Heart right ventricle (tissue), 16 donors: ENCODE data around the gene JCAD. TPM values are rescaled to one million over a fixed set of nuclear protein-coding genes. Genes with fewer than 3 reads are reported as not detected.
A peak's percentile ranks its signal among the peaks of the same experiment; 100 is the strongest.

ENCODE experiments used
- ATAC-seq, 8 donors: fragments of 200-7000 bp; cut with Tn5 transposase; one replicate each; pipeline ENCODE4 v1.9.1; 2020; ENCODE audit warnings: mild to moderate bottlenecking in 8 of 8, moderate library complexity in 8 of 8, moderate number of reproducible peaks in 1 of 8
- DNase-seq, 2 donors: peaks; one replicate each; pipeline ENCODE4 v3.0.0-alpha.2; 2020
- H3K27ac ChIP-seq, 10 donors: fragments of 200-600 bp; sonication (generic) in 2 of 10; one replicate each; pipeline versions ENCODE4 v1.5.0 to v1.8.0; 2020 to 2022; ENCODE audit warnings: mild to moderate bottlenecking in 3 of 10
- H3K27me3 ChIP-seq, 7 donors: fragments of 200-600 bp; one replicate each; pipeline ENCODE4 v1.8.0; 2021 to 2022; ENCODE audit warnings: mild to moderate bottlenecking in 2 of 7
- H3K36me3 ChIP-seq, 9 donors: fragments of 200-600 bp; sonication (generic) in 1 of 9; one replicate each; pipeline versions ENCODE4 v1.5.0 to v1.8.0; 2020 to 2022; ENCODE audit warnings: mild to moderate bottlenecking in 2 of 9
- H3K4me1 ChIP-seq, 9 donors: fragments of 200-600 bp; sonication (generic) in 1 of 9; one replicate each; pipeline versions ENCODE4 v1.5.0 to v1.8.0; 2020 to 2022; ENCODE audit warnings: mild to moderate bottlenecking in 4 of 9
- H3K4me3 ChIP-seq, 10 donors: fragments of 200-600 bp; sonication (generic) in 2 of 10; one replicate each; pipeline versions ENCODE4 v1.5.0 to v1.8.0; 2020 to 2022; ENCODE audit warnings: mild to moderate bottlenecking in 7 of 10, moderate library complexity in 2 of 10
- H3K9me3 ChIP-seq, 11 donors: fragments of 200-600 bp in 10 of 11; sonication (generic) in 2 of 11; one replicate each; pipeline versions ENCODE4 v1.5.0 to v1.8.0; 2013 to 2022; ENCODE audit warnings: mild to moderate bottlenecking in 2 of 11, control low read depth in 1 of 11, moderate library complexity in 1 of 11
- CTCF ChIP-seq, 9 donors: fragments of 200-600 bp; sonication (generic) in 2 of 9; IDR thresholded peaks; one replicate each; pipeline versions ENCODE4 v1.5.0 to v1.8.0; 2021 to 2022; ENCODE audit warnings: antibody characterized with exemption in 9 of 9, mild to moderate bottlenecking in 5 of 9, moderate library complexity in 1 of 9
- WGBS, 2 donors: extraction: QIAGEN DNeasy Blood & Tissue Kit; methylation state at CpG; one replicate each; pipeline ENCODE4 v1.1.7; 2013; ENCODE audit warnings: inconsistent platforms in 1 of 2; 5-methylcytosine and 5-hydroxymethylcytosine counted together
- intact Hi-C, 10 donors: fragments of 100-400 bp; cut with DNase I; formaldehyde crosslinking; loops; one replicate each; pipeline versions ENCODE4 v1.11.1 to v1.14.2; 2022
- polyA plus RNA-seq, 2 donors: library from polyadenylated mRNA; stranded (reverse); fragments of 200-250 nt; gene quantifications; one replicate each; pipeline ENCODE4 v1.2.3, GENCODE V29; 2013
- total RNA-seq, 10 donors: library from RNA; stranded (reverse); fragmentation: NEBNext Ultra II Directional in 3 of 10; extraction: Animal tissue kit (Norgen Biotek cat#: 25700) in 3 of 10; gene quantifications; one replicate each; pipeline versions ENCODE4 v1.2.1 to v1.2.4, GENCODE V29; 2021 to 2023
- donor health status: Arrhythmogenic right ventricular cardiomyopathy.
- donor health status: ischemic (EF 13 %, LVEDD 7.1; RV severe dilation, severe dysfunction).
- donor health status: healthy with polysubstance abuse.
- donor health status: DM: no; HTN: yes; CAD: no.
- donor health status: DM: no; HTN: no; CAD: no.
- donor health status: ischemic (EF 25% LVEDD 6.9; RV normal size, moderate dysfunction).
- donor health status: ischemic (EF 25% LVEDD 5.7; RV mildly dilated, moderate dysfunction).
- donor health status: healthy.
- donor health status: DM: yes; HTN: yes; CAD: no.
- donor health status: Ischemic cardiomyopathy.
- donor health status: ischemic (EF 35%, LVEDD 5.7; RV mildly dilated, moderate dysfunction).
- donor health status: nonischemic (EF 11% LVEDD 7.7; RV severe dilation, severe dysfunction).
- donor health status: DM: yes; HTN: yes; CAD: no.
- donor health status: PGD.
- donor health status: ischemic (EF 29% LVEDD 5.4; RV normal size, mild dysfunction).
- donor health status: nonischemic (EF 23%, LVEDD 6.1; RV moderate dilation, normal function).

The JCAD gene
- total and polyA plus RNA-seq, 12 donors = 7.7 to 39.8 (median 19.7) TPM

DNA sequence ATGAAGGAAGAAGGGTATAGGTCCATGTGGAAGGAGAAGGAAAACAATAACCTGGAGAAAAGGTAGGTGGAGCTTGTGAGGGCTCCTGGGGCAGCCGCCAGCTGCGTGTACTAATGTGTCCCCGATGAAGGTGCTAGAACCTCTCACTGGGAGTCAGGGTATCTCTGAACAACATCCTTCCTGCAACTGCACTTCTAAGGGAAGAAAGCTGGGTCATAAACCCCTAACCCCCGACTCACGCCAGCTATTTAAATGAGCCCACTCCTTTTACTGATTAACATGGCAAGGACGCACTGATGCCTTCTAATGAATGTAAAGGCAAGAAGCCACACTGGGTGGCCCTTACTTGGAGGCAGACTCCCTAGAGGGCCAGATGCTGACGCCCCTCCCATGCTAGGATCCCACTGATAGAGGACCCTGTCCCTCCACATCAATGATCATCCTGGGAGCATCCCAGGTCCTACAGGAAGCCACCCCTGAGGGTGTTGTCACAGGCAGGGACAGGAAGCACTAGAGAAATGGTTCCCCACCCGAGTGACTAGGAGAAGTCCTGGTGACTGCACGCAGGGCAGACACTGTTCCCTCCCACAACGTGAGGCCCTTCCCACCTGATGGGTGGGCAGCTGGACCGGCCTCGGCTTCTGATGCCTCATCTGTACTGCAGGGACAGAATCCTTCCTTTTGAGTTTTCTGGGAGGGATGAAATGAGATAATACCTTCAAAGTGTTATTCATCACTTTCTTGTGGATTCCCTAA, 20.4 kb downstream of the JCAD start:
- no peak overlapping the region for H3K4me3 ChIP-seq
- WGBS, 2 donors = 61 to 63% methylated on average over 12 of the region's 12 CpGs
- DNase-seq (no peak), ATAC-seq (peak in 7 of 8 donors; percentile 18 to 61 (median 43))
- H3K9me3 ChIP-seq = no peaks in the 10 kb centered on the region
- H3K36me3 ChIP-seq = peaks cover 0 to 26% (median 0%) of the 10 kb centered on the region in 9 donors
- H3K4me1 ChIP-seq = peaks cover 13 to 98% (median 52%) of the 10 kb centered on the region in 9 donors
- TF ChIP-seq CTCF (IDR thresholded peaks at IDR 0.05) = no peak
- peak overlapping the region in 9 of 10 donors; percentile 14 to 83 (median 68) for H3K27ac ChIP-seq
- intact Hi-C loops = no loop called here
- H3K27me3 ChIP-seq = peaks cover 0 to 50% (median 12%) of the 10 kb centered on the region in 7 donors

GRCh38 chr10:30037620-30038336, 21.6 kb downstream of the JCAD start:
- no peak for DNase-seq
- Histone ChIP-seq H3K4me1 (peaks cover 7 to 87% (median 52%) of the 10 kb centered on the region in 9 donors), H3K27ac (peak overlapping the region in 1 of 10 donors; percentile 17), H3K9me3 (no peaks in the 10 kb centered on the region), H3K36me3 (peaks cover 0 to 28% (median 0%) of the 10 kb centered on the region in 9 donors), H3K4me3 (no peak overlapping the region), H3K27me3 (peaks cover 0 to 58% (median 12%) of the 10 kb centered on the region in 7 donors)
- no peak for TF ChIP-seq CTCF (IDR thresholded peaks at IDR 0.05)
- WGBS, 2 donors = 55 to 71% methylated on average over 10 of the region's 10 CpGs
- intact Hi-C loops = no loop called here
- no peak for ATAC-seq

DNA sequence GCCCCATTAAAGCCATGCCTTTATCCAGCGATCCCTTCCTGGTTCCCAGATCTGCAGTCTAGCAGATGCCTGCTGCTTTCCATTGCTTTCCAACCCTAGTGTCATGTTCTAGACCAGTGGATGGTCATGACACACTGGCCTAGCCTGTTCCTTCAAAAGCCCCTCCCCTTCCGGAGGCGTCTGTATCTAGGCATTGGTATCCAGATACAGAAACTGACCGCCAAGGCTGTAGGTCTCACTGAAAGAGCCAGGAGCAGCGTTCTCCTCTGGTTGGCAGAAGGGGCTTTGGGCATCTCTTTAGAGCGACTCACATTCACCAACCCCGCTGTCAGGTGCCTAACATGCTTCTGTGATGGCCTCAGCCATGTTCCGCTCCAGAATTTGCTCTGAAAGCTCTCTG, 22.6 kb downstream of the JCAD start:
- no peak for ATAC-seq
- peaks cover 4 to 77% (median 47%) of the 10 kb centered on the region in 9 donors for H3K4me1 ChIP-seq
- no peak for TF ChIP-seq CTCF (IDR thresholded peaks at IDR 0.05)
- peak overlapping the region in 1 of 10 donors; percentile 45 for H3K27ac ChIP-seq
- no peak for DNase-seq
- H3K36me3 ChIP-seq = peaks cover 0 to 32% (median 0%) of the 10 kb centered on the region in 9 donors
- H3K4me3 ChIP-seq = no peak overlapping the region
- 85 to 88% methylated on average over 8 of the region's 8 CpGs for WGBS, 2 donors
- intact Hi-C loops = no loop called here
- H3K9me3 ChIP-seq = no peaks in the 10 kb centered on the region
- H3K27me3 ChIP-seq = peaks cover 0 to 55% (median 12%) of the 10 kb centered on the region in 7 donors

- 60 to 65% methylated on average over 3 of the region's 3 CpGs for WGBS, 2 donors
- peak overlapping the region in 1 of 10 donors; percentile 45 for H3K27ac ChIP-seq
- intact Hi-C loops = no loop called here
- H3K36me3 ChIP-seq = peaks cover 0 to 32% (median 0%) of the 10 kb centered on the region in 9 donors
- H3K9me3 ChIP-seq = no peaks in the 10 kb centered on the region
- H3K4me3 ChIP-seq = no peak overlapping the region
- ATAC-seq = no peak
- peaks cover 4 to 74% (median 44%) of the 10 kb centered on the region in 9 donors for H3K4me1 ChIP-seq
- peak in 1 of 2 donors; percentile 24 for DNase-seq
- TF ChIP-seq CTCF (IDR thresholded peaks at IDR 0.05) = no peak
- H3K27me3 ChIP-seq = peaks cover 0 to 55% (median 12%) of the 10 kb centered on the region in 7 donors
Measured at GRCh38 chr10:30036341-30036740, 23.0 kb downstream of the JCAD start.
